Vagina (tissue), 2 donors: ENCODE results near the gene HAUS3. TPM values are rescaled to one million over a fixed set of nuclear protein-coding genes. Genes with fewer than 3 reads are reported as not detected.

Experiments
- DNase-seq, 2 donors: peaks; one replicate each; pipeline ENCODE4 v3.0.0-alpha.2; 2017; ENCODE audit errors: extremely low spot score in 2 of 2
- H3K27ac ChIP-seq: fragments of 200-600 bp; sonication (generic); one replicate; pipeline ENCODE4 v1.5.1; 2019
- H3K27me3 ChIP-seq: fragments of 200-600 bp; sonication (generic); one replicate; pipeline ENCODE4 v1.5.1; 2019
- H3K36me3 ChIP-seq, 2 donors: fragments of 200-600 bp; sonication (generic); one replicate each; pipeline ENCODE4 v1.5.1; 2017 to 2019
- H3K4me1 ChIP-seq: fragments of 200-600 bp; sonication (generic); one replicate; pipeline ENCODE4 v1.5.1; 2019
- H3K4me3 ChIP-seq, 2 donors: fragments of 200-600 bp; sonication (generic); 1 replicate in 1 of 2; 2 replicates in 1 of 2; pipeline ENCODE4 v1.5.1; 2016 to 2019
- H3K9me3 ChIP-seq: fragments of 200-600 bp; sonication (generic); one replicate; pipeline ENCODE4 v1.5.1; 2019
- POLR2A ChIP-seq, 2 donors: fragments of 450-650 bp; IDR thresholded peaks; one replicate each; pipeline ENCODE4 v1.6.1; 2017; ENCODE audit warnings: antibody characterized with exemption in 2 of 2, mild to moderate bottlenecking in 2 of 2, moderate library complexity in 2 of 2
- POLR2AphosphoS5 ChIP-seq, 2 donors: sonication (generic); formaldehyde crosslinking; IDR thresholded peaks; one replicate each; pipeline ENCODE4 v1.9.0; 2017; ENCODE audit warnings: antibody characterized with exemption in 2 of 2, mild to moderate bottlenecking in 2 of 2, low read depth in 1 of 2; ENCODE audit not compliant: insufficient read depth in 1 of 2
- intact Hi-C: fragments of 100-400 bp; cut with DNase I; formaldehyde crosslinking; loops from one replicate; pipeline ENCODE4 v1.15.1; 2023
- small RNA-seq: library from RNA; depleted of rRNA; stranded (forward); fragments of <200 nt; gene quantifications from one replicate; pipeline ENCODE3, GENCODE V24; 2016
- total RNA-seq: library from RNA; depleted of rRNA; stranded (reverse); fragments of >200 nt; gene quantifications from one replicate; pipeline ENCODE4 v1.2.3, GENCODE V29; 2016
- TF ChIP-seq, protein P1 (sequence below), 3 experiments: fragments of 450-650 bp in 2 of 3; fragments of 200-600 bp in 1 of 3; sonication (generic) in 1 of 3; IDR thresholded peaks; one replicate each; pipeline ENCODE4 v1.5.1; 2017 to 2019; ENCODE audit warnings: antibody characterized with exemption in 3 of 3, mild to moderate bottlenecking in 2 of 3, moderate library complexity in 2 of 3

HAUS3 gene
- total RNA-seq, 1 donor from 2014 or later = 9.6 TPM

DNA sequence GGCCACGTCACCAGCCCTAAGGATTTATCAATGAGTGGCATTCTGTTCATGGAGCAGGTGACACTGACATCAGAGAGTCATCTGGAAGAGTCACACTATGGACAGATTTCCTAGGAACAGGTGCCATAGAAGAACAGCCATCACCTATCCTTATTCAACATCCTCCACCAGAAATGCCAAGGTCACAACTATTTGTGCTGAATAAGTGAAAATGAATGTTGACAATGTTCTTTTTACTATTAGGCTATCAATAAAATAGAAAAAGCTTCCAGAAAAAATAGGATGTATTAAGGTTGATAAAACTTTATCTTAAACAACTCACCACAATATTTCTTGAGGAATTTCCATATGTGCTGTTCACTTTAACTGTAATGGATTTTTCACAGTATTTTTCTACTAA is 62.9 kb downstream of the HAUS3 start:
- no peak for DNase-seq
- no peaks in the 10 kb centered on the region for H3K27me3 ChIP-seq
- no peak overlapping the region for H3K27ac ChIP-seq
- no peak overlapping the region for H3K4me3 ChIP-seq
- H3K36me3 ChIP-seq = no peaks in the 10 kb centered on the region
- no peaks in the 10 kb centered on the region for H3K4me1 ChIP-seq
- no peak for TF ChIP-seq POLR2AphosphoS5 (IDR thresholded peaks at IDR 0.05; ENCODE audit: insufficient read depth in 1 of 2, low read depth in 1 of 2)
- TF ChIP-seq, protein P1, sequence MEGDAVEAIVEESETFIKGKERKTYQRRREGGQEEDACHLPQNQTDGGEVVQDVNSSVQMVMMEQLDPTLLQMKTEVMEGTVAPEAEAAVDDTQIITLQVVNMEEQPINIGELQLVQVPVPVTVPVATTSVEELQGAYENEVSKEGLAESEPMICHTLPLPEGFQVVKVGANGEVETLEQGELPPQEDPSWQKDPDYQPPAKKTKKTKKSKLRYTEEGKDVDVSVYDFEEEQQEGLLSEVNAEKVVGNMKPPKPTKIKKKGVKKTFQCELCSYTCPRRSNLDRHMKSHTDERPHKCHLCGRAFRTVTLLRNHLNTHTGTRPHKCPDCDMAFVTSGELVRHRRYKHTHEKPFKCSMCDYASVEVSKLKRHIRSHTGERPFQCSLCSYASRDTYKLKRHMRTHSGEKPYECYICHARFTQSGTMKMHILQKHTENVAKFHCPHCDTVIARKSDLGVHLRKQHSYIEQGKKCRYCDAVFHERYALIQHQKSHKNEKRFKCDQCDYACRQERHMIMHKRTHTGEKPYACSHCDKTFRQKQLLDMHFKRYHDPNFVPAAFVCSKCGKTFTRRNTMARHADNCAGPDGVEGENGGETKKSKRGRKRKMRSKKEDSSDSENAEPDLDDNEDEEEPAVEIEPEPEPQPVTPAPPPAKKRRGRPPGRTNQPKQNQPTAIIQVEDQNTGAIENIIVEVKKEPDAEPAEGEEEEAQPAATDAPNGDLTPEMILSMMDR (IDR thresholded peaks at IDR 0.05) = no peak
- no peak for TF ChIP-seq POLR2A (IDR thresholded peaks at IDR 0.05)
- H3K9me3 ChIP-seq = no peaks in the 10 kb centered on the region
- intact Hi-C loops = no loop called here

Small RNA genes lying within 50 kb of the gene (small RNA-seq; reads per million reads assigned to genes)
- gene COX6B1P5 = not detected

Other genes starting within 250 kb of the HAUS3 start
- gene NELFA, start 233.1 kb downstream of the HAUS3 start, total RNA-seq = 19.6 TPM
- 1.7 TPM for gene NAT8L, start 182.8 kb downstream of the HAUS3 start, total RNA-seq
- gene POLN, start within 50 bp of the HAUS3 start, total RNA-seq = 3.9 TPM
- gene MXD4, start 20.0 kb upstream of the HAUS3 start, total RNA-seq = 27.5 TPM
- 11.3 TPM for gene ZFYVE28, start 176.5 kb upstream of the HAUS3 start, total RNA-seq
- not detected for gene CFAP99, start 176.8 kb upstream of the HAUS3 start, total RNA-seq
- gene RNF4, start 227.0 kb upstream of the HAUS3 start, total RNA-seq = 30.2 TPM